LNCAP (cell line): Measurements from ENCODE around the gene STK11IP.

Experiments
- CTCF ChIP-seq: fragments of 450-650 bp; IDR thresholded peaks from 2 replicates; pipeline ENCODE4 v1.5.1; 2017; ENCODE audit warnings: mild to moderate bottlenecking

Gene STK11IP

DNA sequence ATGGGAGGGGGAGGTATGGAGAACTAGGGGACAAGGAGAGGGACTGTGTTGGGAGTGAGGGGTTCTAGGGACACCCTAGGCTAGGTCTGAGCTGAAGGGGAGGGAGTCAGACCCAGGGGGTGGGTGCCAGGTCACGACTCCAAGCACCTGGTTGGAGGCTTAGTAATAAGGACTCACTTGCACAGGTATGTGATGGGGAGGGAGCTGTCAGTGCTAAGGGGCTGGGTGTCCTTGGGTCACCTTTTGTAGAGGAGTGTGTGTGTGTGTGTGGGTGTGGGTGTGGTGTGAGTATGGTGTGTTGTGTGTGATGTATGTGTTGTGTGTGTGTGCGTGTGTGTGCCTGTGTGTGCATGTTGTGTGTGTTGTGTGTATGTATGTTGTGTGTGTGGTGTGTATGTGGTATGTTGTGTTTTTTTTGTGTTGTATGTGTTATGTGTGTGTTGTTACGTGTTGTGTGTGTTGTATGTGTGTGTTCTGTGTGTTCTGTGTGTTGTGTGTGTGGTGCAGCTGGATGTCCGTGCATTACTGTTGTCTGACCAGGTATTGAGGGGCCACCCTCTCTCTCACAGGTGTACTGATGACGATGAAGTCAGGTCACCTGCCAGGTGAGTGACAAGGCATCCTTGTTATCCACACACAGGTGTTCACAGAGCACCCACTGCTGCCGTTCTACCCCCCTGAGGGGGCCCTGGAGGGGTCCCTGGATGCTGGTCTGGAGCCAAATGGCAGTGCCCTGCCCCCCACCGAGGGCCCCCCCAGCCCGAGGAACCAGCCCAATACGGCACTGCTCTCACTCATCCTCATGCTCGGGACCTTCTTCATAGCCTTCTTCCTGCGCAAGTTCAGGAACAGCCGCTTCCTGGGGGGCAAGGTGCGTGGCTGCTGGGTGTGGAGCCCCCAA is 39.5 kb downstream of the STK11IP start:
- no peak for TF ChIP-seq CTCF

GRCh38 chr2:219637842-219638185 is 40.2 kb downstream of the STK11IP start:
- TF ChIP-seq CTCF: no peak

GRCh38 chr2:219638217-219638947 is 40.7 kb downstream of the STK11IP start:
- TF ChIP-seq CTCF: no peak

- TF ChIP-seq CTCF: no peak
These were observed 41.5 kb downstream of the STK11IP start for GRCh38 chr2:219638948-219639755.

DNA sequence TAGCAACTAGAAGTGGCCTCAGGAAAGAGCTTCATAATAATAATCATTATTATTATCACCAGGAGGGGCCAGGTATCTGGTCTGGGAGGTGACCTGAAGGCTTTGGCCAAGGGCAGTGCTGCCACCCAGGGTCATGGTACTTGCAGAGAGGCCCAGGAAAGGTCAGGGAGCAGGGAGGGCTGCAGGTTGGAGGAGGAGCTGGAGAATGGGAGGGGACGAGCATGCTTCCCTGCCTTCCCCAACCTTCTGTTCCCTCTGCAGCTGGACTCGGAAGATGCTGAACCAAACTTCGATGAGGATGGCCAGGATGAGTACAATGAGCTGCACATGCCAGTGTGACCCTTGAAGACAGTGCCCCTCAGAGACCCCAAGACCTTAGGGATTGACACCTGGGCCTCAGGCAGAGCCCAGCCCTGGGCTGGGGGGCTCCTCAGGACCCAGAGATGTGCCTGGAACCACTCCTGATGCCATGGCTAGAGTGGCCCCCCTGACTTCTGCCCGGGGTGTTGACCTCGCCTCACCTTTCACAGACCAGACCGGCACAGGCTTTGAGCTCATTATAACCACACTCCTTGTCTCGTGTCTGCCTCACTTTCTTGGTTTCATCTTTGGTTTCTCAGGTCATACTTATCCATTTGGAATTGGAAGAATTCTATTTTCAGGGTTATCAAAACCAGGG is 43.9 kb downstream of the STK11IP start:
- TF ChIP-seq CTCF: no peak

DNA sequence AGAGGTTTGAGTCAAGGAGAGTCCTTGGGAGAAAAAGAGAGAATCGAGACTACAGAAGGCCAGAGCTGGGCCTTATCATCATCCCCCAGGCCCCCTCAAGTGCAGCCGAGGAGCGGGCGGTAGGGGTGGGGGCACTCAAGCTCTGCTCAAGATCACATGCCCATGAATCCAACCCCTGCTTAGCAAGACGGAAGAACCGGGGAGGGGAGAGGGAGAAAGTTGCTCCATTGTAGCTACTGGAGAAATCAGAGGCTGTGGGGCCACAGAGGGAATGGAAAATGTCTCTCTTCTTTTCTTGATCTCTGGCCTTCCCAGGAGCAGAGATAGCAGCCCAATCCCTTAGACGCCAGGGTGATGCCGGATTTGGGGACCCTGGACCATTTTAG is 44.4 kb downstream of the STK11IP start:
- TF ChIP-seq CTCF: no peak
